Measurements from ENCODE around the gene AR. TPM values are rescaled to one million over a fixed set of nuclear protein-coding genes. Genes with fewer than 3 reads are reported as not detected.

AR gene
- total and polyA plus RNA-seq, 2 of the 13 experiments (the other 11 are each of a cell fraction or from before 2014, with no cell fraction given): not detected

GRCh38 chrX:67734111-67734753, 190.4 kb downstream of the AR start:
- no peaks in the 10 kb centered on the region for H4K20me1 ChIP-seq (ENCODE audit: insufficient read depth, low read length)
- intact Hi-C loops (cut with micrococcal nuclease; ENCODE audit: unreplicated experiment) (no loop called here), in situ Hi-C loops (cut with HindIII; ENCODE audit: extremely low pct_ligation_motif_present, low pct_unique_long_range_greater_than_20kb) (no loop called here)
- H3K27me3 ChIP-seq (ENCODE audit: control insufficient read depth in 1 of 2, insufficient read depth in 2 of 2, low read length in 2 of 2): no peaks in the 10 kb centered on the region
- FAIRE-seq (no peak), ATAC-seq (no peak), DNase-seq (ENCODE audit: low spot score) (no peak)
- no peak overlapping the region for H2AFZ ChIP-seq (ENCODE audit: low read length)
- WGBS (ENCODE audit: low lambda C conversion rate): 8% methylated on average over 2 of the region's 2 CpGs
- no peak overlapping the region for H3K9ac ChIP-seq (ENCODE audit: insufficient read depth, low read depth, low read length)
- H3K36me3 ChIP-seq (replicated peaks in 1 of 2; ENCODE audit: control insufficient read depth in 1 of 2, insufficient read depth in 2 of 2, low read length in 2 of 2): no peaks in the 10 kb centered on the region
- no peak for TF ChIP-seq HNF1B (CRISPR knock-in tag; IDR thresholded peaks at IDR 0.05)
- no peak for TF ChIP-seq ARID5B (CRISPR knock-in tag; IDR thresholded peaks at IDR 0.05)
- no peak for TF ChIP-seq ZNF318 (CRISPR knock-in tag; IDR thresholded peaks at IDR 0.05)
- H3K9me3 ChIP-seq (ENCODE audit: low read length): peaks cover 30% of the 10 kb centered on the region
- no peak overlapping the region for H3K4me2 ChIP-seq (ENCODE audit: low read depth, low read length)
- H3K79me2 ChIP-seq (ENCODE audit: insufficient read depth, low read length): no peaks in the 10 kb centered on the region
- ChIA-PET CTCF (ENCODE audit: low intra/inter-chr PET ratio, low total read pairs) (no interaction called here), POLR2A (no interaction called here)
- no peak overlapping the region for H3K4me3 ChIP-seq (replicated peaks in 1 of 3; ENCODE audit: insufficient read depth in 1 of 3, low read depth in 2 of 3, low read length in 3 of 3)
- no peaks in the 10 kb centered on the region for H3K4me1 ChIP-seq (ENCODE audit: insufficient read depth, low read length)
- no TSS peak for BruUV-seq (replicated peaks)
- no peak overlapping the region for H3K27ac ChIP-seq (ENCODE audit: extremely low read length, insufficient read depth, low read length)
